Measurements from ENCODE around the gene CCDC43.

The CCDC43 gene

GRCh38 chr17:44655983-44656710 lies 33.4 kb downstream of the CCDC43 start, which contains the start of gene MEIOC:
Gene MEIOC (plus strand): TSS chr17:44656468. CDS start chr17:44656614, 146 bp downstream.
- TF ChIP-seq CTCF (IDR thresholded peaks at IDR 0.05): no peak

GRCh38 chr17:44653954-44654353 lies 35.6 kb downstream of the CCDC43 start:
- TF ChIP-seq CTCF (IDR thresholded peaks at IDR 0.05): no peak

- no peak for TF ChIP-seq CTCF (IDR thresholded peaks at IDR 0.05)
Observed at GRCh38 chr17:44653384-44653783, 36.2 kb downstream of the CCDC43 start.

- no peak for TF ChIP-seq CTCF (IDR thresholded peaks at IDR 0.05)
Observed at GRCh38 chr17:44652727-44653126, 36.8 kb downstream of the CCDC43 start.

- TF ChIP-seq CTCF (IDR thresholded peaks at IDR 0.05): no peak
Observed at GRCh38 chr17:44651228-44651627, 38.3 kb downstream of the CCDC43 start.

- no peak for TF ChIP-seq CTCF (IDR thresholded peaks at IDR 0.05)
Observed at GRCh38 chr17:44648963-44649362, 40.6 kb downstream of the CCDC43 start.

- no peak for TF ChIP-seq CTCF (IDR thresholded peaks at IDR 0.05)
Observed at GRCh38 chr17:44647736-44648135, 41.8 kb downstream of the CCDC43 start.

GRCh38 chr17:44646280-44646679 lies 43.3 kb downstream of the CCDC43 start:
- no peak for TF ChIP-seq CTCF (IDR thresholded peaks at IDR 0.05)
